ENCODE results near the gene SLC4A2. TPM values are rescaled to one million over a fixed set of nuclear protein-coding genes. Genes with fewer than 3 reads are reported as not detected.

SLC4A2 gene
- total RNA-seq, 1 donor from 2014 or later = 371 TPM

DNA sequence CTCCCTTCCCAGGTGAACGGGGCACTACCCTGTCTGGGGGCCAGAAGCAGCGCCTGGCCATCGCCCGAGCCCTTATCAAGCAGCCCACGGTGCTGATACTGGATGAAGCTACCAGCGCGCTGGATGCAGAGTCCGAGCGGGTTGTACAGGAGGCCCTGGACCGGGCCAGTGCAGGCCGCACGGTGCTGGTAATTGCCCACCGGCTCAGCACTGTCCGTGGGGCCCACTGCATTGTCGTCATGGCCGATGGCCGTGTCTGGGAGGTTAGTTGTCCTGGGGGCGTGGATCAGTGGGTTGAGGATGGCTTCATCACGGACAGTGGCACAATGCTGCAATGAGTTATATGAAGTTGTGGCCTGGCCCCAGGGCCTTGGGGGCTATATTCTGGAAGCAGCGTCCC, 15.4 kb upstream of the SLC4A2 start:
- TF ChIP-seq, protein P1, sequence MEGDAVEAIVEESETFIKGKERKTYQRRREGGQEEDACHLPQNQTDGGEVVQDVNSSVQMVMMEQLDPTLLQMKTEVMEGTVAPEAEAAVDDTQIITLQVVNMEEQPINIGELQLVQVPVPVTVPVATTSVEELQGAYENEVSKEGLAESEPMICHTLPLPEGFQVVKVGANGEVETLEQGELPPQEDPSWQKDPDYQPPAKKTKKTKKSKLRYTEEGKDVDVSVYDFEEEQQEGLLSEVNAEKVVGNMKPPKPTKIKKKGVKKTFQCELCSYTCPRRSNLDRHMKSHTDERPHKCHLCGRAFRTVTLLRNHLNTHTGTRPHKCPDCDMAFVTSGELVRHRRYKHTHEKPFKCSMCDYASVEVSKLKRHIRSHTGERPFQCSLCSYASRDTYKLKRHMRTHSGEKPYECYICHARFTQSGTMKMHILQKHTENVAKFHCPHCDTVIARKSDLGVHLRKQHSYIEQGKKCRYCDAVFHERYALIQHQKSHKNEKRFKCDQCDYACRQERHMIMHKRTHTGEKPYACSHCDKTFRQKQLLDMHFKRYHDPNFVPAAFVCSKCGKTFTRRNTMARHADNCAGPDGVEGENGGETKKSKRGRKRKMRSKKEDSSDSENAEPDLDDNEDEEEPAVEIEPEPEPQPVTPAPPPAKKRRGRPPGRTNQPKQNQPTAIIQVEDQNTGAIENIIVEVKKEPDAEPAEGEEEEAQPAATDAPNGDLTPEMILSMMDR (IDR thresholded peaks at IDR 0.05) = no peak
- Mint-ChIP-seq H3K27ac (ENCODE audit: unreplicated experiment) (no peak overlapping the region), H3K27me3 (ENCODE audit: low read depth) (no peaks in the 10 kb centered on the region), H3K4me3 (ENCODE audit: unreplicated experiment) (no peak overlapping the region), H3K36me3 (ENCODE audit: low read depth) (no peaks in the 10 kb centered on the region), H3K4me1 (ENCODE audit: low read depth) (peaks cover 39% of the 10 kb centered on the region), H3K9me3 (ENCODE audit: low read depth) (no peaks in the 10 kb centered on the region)
- DNase-seq (ENCODE audit: low spot score) = no peak

DNA sequence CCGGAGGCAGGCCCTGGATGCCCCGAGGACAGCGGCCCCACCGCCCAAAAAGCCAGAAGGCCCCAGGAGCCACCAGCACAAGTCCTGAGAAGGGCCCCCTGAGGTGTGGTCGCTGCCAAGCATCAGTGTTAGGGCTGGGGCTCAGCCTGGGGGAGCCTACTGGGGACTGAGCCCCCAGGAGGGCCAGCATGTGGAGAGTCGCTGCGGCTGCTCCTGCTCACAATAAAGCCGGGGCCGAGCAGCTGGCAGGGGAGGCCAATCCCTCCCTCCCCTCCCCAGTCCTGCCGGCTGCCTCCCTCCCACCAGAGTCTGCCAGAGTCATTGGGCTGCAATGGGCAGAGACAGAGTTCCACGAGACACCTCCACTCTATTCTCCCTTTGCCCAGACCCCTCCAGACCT, 14.1 kb upstream of the SLC4A2 start:
- no peaks in the 10 kb centered on the region for H3K27me3 Mint-ChIP-seq (ENCODE audit: low read depth)
- H3K36me3 Mint-ChIP-seq (ENCODE audit: low read depth) = no peaks in the 10 kb centered on the region
- H3K4me1 Mint-ChIP-seq (ENCODE audit: low read depth) = peaks cover 26% of the 10 kb centered on the region
- no peaks in the 10 kb centered on the region for H3K9me3 Mint-ChIP-seq (ENCODE audit: low read depth)
- H3K27ac Mint-ChIP-seq (ENCODE audit: unreplicated experiment) = no peak overlapping the region
- TF ChIP-seq, protein P1 (IDR thresholded peaks at IDR 0.05) = no peak
- DNase-seq (ENCODE audit: low spot score) = no peak
- H3K4me3 Mint-ChIP-seq (ENCODE audit: unreplicated experiment) = no peak overlapping the region

DNA sequence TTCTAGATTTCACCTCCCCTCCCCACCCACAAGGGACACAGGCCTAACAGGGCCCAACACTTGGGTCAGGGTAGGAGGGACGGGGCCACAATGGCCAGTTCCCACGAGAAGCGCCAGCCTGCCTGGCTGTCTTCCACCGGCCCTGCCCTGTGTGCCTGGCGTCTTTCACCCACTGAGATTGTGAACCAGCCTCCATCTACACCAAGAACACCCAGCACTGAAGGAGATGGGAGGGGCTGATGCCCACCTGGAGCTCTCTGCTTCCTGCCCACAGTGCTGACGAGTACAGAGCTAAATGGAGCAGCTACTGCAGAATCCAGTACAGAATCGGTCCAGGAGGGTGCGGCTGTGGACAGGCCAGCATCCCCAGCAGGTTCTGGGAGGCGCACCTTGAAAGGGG, 13.4 kb upstream of the SLC4A2 start:
- no peak for DNase-seq (ENCODE audit: low spot score)
- no peak overlapping the region for H3K27ac Mint-ChIP-seq (ENCODE audit: unreplicated experiment)
- no peaks in the 10 kb centered on the region for H3K9me3 Mint-ChIP-seq (ENCODE audit: low read depth)
- peaks cover 26% of the 10 kb centered on the region for H3K4me1 Mint-ChIP-seq (ENCODE audit: low read depth)
- no peaks in the 10 kb centered on the region for H3K36me3 Mint-ChIP-seq (ENCODE audit: low read depth)
- no peaks in the 10 kb centered on the region for H3K27me3 Mint-ChIP-seq (ENCODE audit: low read depth)
- no peak overlapping the region for H3K4me3 Mint-ChIP-seq (ENCODE audit: unreplicated experiment)
- TF ChIP-seq, protein P1 (IDR thresholded peaks at IDR 0.05) = no peak

DNA sequence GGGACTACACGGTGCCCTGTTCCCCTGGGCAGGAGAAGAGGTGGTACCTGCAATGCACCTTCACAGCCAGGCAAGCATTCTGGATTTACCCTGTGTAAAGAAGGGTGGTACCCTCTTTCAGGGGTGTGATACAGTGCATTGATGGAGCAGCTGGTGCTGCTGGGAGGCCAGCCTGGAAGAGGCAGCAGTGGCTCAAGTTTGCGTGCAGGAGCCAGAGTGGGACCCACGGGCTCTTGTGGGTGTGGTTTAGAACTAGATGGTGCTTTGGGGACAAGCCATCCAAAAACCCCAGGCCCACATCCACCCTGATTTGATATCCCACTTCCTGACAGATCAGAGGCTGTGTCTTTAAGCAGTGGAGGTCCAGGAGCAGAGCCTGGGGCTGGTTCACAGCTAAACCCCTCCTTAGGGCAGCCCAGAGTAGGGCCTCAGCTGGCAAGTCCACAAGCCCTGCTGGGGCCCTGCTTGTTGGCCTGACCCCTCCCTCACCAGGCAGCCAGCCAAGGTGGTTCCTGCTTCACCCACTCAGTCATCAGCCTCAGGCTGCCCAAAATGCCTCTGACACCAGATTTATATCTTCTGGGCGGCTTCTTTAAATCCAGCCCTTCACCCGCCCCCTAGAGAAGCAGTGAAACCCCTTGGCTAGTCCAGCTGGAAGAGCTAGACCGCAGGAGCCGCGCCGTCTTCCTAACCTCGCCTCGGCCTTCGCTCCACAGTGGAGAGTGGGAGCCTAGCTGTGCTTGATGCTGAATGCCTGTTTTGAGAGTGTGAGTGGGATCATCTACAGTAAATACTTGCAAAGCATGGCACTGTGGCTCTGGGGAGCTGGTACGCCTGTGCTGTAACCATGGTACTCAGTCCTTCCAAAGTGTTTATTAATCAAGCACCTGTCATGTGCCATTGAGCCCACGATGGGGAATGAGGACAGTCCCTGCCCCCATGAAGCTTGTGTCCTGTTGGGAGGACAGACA, 12.5 kb upstream of the SLC4A2 start:
- TF ChIP-seq, protein P1 (IDR thresholded peaks at IDR 0.05) = no peak
- Mint-ChIP-seq H3K27ac (ENCODE audit: unreplicated experiment) (peak overlapping the region; percentile 3), H3K27me3 (ENCODE audit: low read depth) (no peaks in the 10 kb centered on the region), H3K4me3 (ENCODE audit: unreplicated experiment) (no peak overlapping the region), H3K9me3 (ENCODE audit: low read depth) (no peaks in the 10 kb centered on the region), H3K4me1 (ENCODE audit: low read depth) (peaks cover 26% of the 10 kb centered on the region), H3K36me3 (ENCODE audit: low read depth) (no peaks in the 10 kb centered on the region)
- DNase-seq (ENCODE audit: low spot score) = no peak

DNA sequence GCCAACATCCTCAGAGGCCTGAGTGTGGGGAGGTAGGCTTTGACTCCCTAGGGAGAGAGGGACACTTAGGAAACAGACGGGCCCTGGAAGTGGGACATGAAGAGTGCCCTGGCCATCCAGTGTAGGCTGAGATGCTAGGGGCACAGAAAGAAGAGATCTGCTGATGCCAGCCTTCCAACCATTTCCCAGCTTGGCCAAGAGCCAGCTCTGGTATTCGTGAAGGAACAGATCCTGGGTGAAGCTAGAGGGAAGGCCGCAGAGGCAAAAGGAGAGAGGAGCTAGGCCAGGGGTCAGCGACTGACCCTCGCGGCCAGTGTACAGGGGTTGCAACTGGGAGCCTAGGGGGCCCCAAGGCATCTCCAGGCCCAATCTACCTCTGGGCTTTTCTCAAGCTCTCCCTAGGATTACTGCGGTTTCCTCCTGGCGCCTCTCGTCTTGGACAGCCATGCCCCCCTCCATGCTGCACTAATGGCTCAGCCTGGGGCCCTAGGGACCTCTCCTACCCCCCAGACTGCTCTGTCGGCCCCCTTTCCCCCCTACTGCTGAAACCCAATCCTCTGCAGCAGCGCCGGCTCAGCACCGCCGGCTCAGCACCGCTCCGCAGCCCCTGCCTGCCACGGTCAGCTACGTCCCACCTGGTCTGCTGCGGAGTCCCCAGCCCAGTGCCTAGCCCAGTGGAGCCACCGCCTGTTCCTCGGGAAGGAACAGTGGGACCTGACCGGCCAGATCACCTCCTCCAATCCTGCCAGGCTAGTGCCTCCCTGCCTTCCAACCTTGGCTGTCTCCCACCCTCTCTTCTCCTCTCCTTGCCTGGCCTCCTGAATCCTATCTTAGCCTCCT, 11.2 kb upstream of the SLC4A2 start, which contains the start of gene ASIC3:
TSS of gene ASIC3 (plus strand) at position 556 of the 840 bp plus-strand sequence. CDS start 355 bp downstream, outside the sequence.
- TF ChIP-seq, protein P1 (IDR thresholded peaks at IDR 0.05) = no peak
- Mint-ChIP-seq H3K27ac (ENCODE audit: unreplicated experiment) (no peak within 1 kb of the TSS), H3K4me3 (ENCODE audit: unreplicated experiment) (no peak within 1 kb of the TSS), H3K36me3 (ENCODE audit: low read depth) (peaks cover 2% of the 10 kb centered on the region), H3K27me3 (ENCODE audit: low read depth) (no peaks in the 10 kb centered on the region), H3K4me1 (ENCODE audit: low read depth) (peaks cover 26% of the 10 kb centered on the region), H3K9me3 (ENCODE audit: low read depth) (no peaks in the 10 kb centered on the region)
- no peak for DNase-seq (ENCODE audit: low spot score)

All from chondrocyte (in vitro differentiated cells).